Skeletal muscle satellite cell (primary cell): ENCODE results near the gene TTYH2.

Experiments used
- H3K27me3 ChIP-seq: 2 replicates; pipeline ENCODE4 v1.7.0; 2013; ENCODE audit warnings: low read length; ENCODE audit not compliant: control insufficient read depth, insufficient read depth
- H3K36me3 ChIP-seq: 2 replicates; pipeline ENCODE4 v1.7.0; 2013; ENCODE audit warnings: mild to moderate bottlenecking, control low read depth, low read length; ENCODE audit not compliant: insufficient read depth
- H3K4me1 ChIP-seq: 2 replicates; pipeline ENCODE4 v1.7.0; 2013; ENCODE audit warnings: low read length; ENCODE audit not compliant: control insufficient read depth, insufficient read depth
- H3K4me2 ChIP-seq: 2 replicates; pipeline ENCODE4 v1.7.0; 2013; ENCODE audit warnings: mild to moderate bottlenecking, low read length
- H3K4me3 ChIP-seq: 2 replicates; pipeline ENCODE4 v1.7.0; 2013; ENCODE audit warnings: low read length
- H3K9ac ChIP-seq: 2 replicates; pipeline ENCODE4 v1.7.0; 2013; ENCODE audit warnings: mild to moderate bottlenecking, low read depth, low read length, moderate library complexity
- H3K9me3 ChIP-seq: replicated peaks from 2 replicates; pipeline ENCODE4 v1.7.0; 2013; ENCODE audit warnings: mild to moderate bottlenecking, control low read depth, low read length

TTYH2 gene

GRCh38 chr17:74303305-74303704 lies 89.9 kb downstream of the TTYH2 start:
- Histone ChIP-seq H3K9me3 (no peaks in the 10 kb centered on the region), H3K4me1 (no peaks in the 10 kb centered on the region), H3K9ac (no peak overlapping the region), H3K36me3 (no peaks in the 10 kb centered on the region), H3K4me3 (no peak overlapping the region), H3K4me2 (no peak overlapping the region), H3K27me3 (no peaks in the 10 kb centered on the region)

DNA sequence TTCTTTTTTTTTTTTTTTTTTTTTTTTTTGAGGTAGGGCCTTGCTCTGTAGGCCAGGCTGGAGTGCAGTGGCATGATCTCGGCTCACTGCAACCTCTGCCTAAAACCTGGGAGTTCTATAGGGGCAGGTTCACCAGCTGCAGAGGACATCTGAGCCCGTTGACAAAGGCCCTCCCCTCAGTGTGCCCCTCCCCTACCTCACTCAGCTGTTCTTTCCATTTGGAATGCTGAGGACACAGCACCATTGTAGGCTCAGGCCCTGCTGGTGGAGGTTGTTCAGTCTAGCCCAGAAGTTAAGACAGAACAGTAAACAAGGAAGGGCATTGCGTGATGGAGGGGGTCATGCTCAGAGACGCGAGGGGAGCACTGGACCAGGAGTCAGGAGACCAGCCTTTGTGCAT lies 90.8 kb downstream of the TTYH2 start:
- Histone ChIP-seq H3K36me3 (no peaks in the 10 kb centered on the region), H3K4me1 (no peaks in the 10 kb centered on the region), H3K4me3 (no peak overlapping the region), H3K9ac (no peak overlapping the region), H3K27me3 (no peaks in the 10 kb centered on the region), H3K4me2 (no peak overlapping the region), H3K9me3 (no peaks in the 10 kb centered on the region)

DNA sequence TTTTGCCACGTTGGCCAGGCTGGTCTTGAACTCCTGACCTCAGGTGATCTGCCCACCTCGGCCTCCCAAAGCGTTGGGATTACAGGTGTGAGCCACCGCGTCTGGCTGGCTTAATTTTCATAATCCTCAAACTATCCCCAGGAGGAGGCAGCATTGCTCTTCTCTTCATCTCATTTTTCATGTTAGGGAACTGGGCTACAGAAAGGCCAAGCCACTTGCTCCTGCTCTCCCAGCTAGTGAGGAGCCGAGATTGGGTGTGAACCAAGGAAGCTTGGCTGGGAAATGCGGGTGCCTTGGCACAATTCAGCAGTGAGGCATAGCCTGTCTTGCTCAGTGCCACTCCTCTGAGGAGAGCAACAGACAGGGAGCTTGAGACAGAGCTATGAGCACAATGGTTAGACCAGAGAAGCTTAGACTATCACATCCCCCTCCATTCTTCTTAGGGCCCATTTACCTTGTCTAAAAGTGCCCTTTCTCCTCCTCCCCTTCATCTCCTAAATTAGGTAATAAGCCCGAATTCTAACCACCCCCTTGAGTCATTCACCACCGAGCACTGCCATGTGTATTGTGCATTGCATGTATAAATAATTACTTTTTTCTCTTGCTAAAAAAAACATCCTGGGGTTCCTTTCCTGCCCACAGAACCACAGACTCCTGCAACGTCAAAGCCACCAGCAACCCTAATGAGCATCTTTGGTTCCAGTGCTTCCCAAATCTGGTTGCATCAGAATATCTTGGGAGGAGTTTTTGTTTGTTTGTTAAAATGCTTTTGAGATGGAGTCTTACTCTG lies 92.7 kb downstream of the TTYH2 start:
- Histone ChIP-seq H3K27me3 (no peaks in the 10 kb centered on the region), H3K4me3 (no peak overlapping the region), H3K4me2 (no peak overlapping the region), H3K9ac (no peak overlapping the region), H3K36me3 (no peaks in the 10 kb centered on the region), H3K4me1 (no peaks in the 10 kb centered on the region), H3K9me3 (no peaks in the 10 kb centered on the region)

DNA sequence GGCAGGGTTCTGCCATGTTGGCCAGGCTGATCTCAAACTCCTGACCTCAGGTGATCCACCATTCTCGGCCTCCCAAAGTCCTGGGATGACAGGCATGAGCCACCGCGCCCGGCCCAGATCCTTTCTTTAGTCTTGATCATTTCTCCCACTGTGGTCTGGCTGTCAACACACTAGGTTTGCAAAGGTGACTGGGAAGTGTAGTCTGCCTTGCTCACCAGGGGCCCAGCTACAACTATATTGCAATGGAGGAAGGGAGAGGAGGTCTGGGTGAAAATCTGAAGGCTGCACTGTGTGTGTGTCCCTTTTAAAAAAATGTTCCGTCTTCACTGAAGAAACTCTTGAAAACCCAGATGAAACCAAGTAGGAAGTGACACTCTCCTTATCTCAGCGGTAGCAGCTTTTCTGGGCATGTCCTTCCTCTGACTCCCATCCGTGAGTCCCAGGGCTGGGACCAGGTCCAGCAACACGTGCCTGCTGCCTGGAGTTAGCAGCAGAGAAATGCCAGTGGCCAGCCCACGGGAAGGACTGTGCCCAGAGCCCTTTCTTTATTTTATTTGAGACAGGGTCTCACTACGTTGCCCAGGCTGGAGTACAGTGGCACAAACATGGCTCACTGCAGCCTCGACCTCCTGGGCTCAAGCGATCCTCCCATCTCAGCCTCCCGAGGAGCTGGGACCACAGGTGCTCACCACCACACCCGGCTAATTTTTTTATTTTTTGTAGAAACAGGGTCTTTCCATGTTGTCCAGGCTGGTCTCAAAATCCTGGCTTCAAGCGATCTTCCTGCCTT lies 94.8 kb downstream of the TTYH2 start:
- H3K4me2 ChIP-seq = no peak overlapping the region
- peaks cover 3% of the 10 kb centered on the region for H3K9me3 ChIP-seq
- no peak overlapping the region for H3K9ac ChIP-seq
- H3K4me3 ChIP-seq = no peak overlapping the region
- no peaks in the 10 kb centered on the region for H3K36me3 ChIP-seq
- H3K27me3 ChIP-seq = no peaks in the 10 kb centered on the region
- no peaks in the 10 kb centered on the region for H3K4me1 ChIP-seq

GRCh38 chr17:74309902-74310301 lies 96.5 kb downstream of the TTYH2 start:
- no peaks in the 10 kb centered on the region for H3K4me1 ChIP-seq
- H3K9me3 ChIP-seq = peaks cover 16% of the 10 kb centered on the region
- H3K9ac ChIP-seq = no peak overlapping the region

More at GRCh38 chr17:74309902-74310301, 96.5 kb downstream of the TTYH2 start:
- no peaks in the 10 kb centered on the region for H3K36me3 ChIP-seq
- no peak overlapping the region for H3K4me2 ChIP-seq
- H3K27me3 ChIP-seq = no peaks in the 10 kb centered on the region
- H3K4me3 ChIP-seq = no peak overlapping the region
